GM12878 (cell line): ENCODE results near the gene OIT3. TPM values are rescaled to one million over a fixed set of nuclear protein-coding genes. Genes with fewer than 3 reads are reported as not detected.

ENCODE experiments used
- ATAC-seq: fragments of 200-7000 bp; cut with Tn5 transposase; 3 replicates; pipeline ENCODE4 v1.9.1; 2020; ENCODE audit warnings: mild to moderate bottlenecking, moderate library complexity
- BruUV-seq: library from RNA; stranded (reverse); fragments of 400-500 nt; replicated peaks from 2 replicates; lab custom pipeline; 2021; lab: Mats Ljungman, UMichigan
- CTCF ChIA-PET: fragments of 300-600 bp; sonication (Branson Sonifier 250); formaldehyde crosslinking; extraction: SDS; loops from one replicate; lab custom pipeline; 2021; ENCODE audit warnings: inconsistent platforms; lab: Yijun Ruan, JAX
- POLR2A ChIA-PET: fragments of 350-600 bp; formaldehyde crosslinking; extraction: SDS; loops from one replicate; lab custom pipeline; 2021; ENCODE audit warnings: inconsistent platforms; lab: Charles Lee
- RAD21 ChIA-PET: fragments of 300-600 bp; sonication (Branson Sonifier 250); formaldehyde crosslinking; loops from one replicate; lab custom pipeline; 2023; ENCODE audit warnings: antibody characterized with exemption; ENCODE audit not compliant: unreplicated experiment; lab: Charles Lee
- SMC1A ChIA-PET: fragments of 300-600 bp; sonication (Branson Sonifier 250); formaldehyde crosslinking; loops from one replicate; lab custom pipeline; 2023; ENCODE audit not compliant: unreplicated experiment, uncharacterized antibody; lab: Charles Lee
- DNase-seq: peaks from one replicate; pipeline ENCODE4 v3.0.0-alpha.2; 2011; ENCODE audit warnings: low read depth, low spot score
- FAIRE-seq: peaks from 3 replicates; lab custom pipeline; 2011; peaks lifted over from hg19 to GRCh38; lab: Jason Lieb, UNC
- H2AFZ ChIP-seq: 2 replicates; pipeline ENCODE4 v1.6.0; 2011; ENCODE audit warnings: low read depth, low read length, control low read depth; ENCODE audit not compliant: control insufficient read depth
- H3K27ac ChIP-seq: 2 replicates; pipeline ENCODE4 v1.5.1; 2011; ENCODE audit warnings: control low read depth; ENCODE audit not compliant: control insufficient read depth, insufficient read depth
- H3K27me3 ChIP-seq, 2 experiments: replicated peaks in 1 of 2; 2 replicates each; pipeline versions ENCODE4 v1.6.0 to v1.6.1; 2011; ENCODE audit warnings: low read length in 1 of 2; ENCODE audit not compliant: control insufficient read depth in 2 of 2, insufficient read depth in 2 of 2
- H3K36me3 ChIP-seq, 2 experiments: 2 replicates each; pipeline ENCODE4 v1.5.1; 2011; ENCODE audit warnings: low read length in 1 of 2; ENCODE audit not compliant: control insufficient read depth in 2 of 2, insufficient read depth in 2 of 2
- H3K4me1 ChIP-seq: 2 replicates; pipeline ENCODE4 v1.6.1; 2011; ENCODE audit warnings: mild to moderate bottlenecking, low read length, moderate library complexity, mixed read lengths; ENCODE audit not compliant: control insufficient read depth, insufficient read depth
- H3K4me2 ChIP-seq: 2 replicates; pipeline ENCODE4 v1.6.0; 2011; ENCODE audit warnings: control low read depth; ENCODE audit not compliant: control insufficient read depth, insufficient read depth
- H3K4me3 ChIP-seq: fragments of 200-600 bp; sonication (generic); 2 replicates; pipeline ENCODE4 v1.5.1; 2016
- H3K79me2 ChIP-seq: 2 replicates; pipeline ENCODE4 v1.6.0; 2011; ENCODE audit warnings: low read length; ENCODE audit not compliant: control insufficient read depth, insufficient read depth
- H3K9ac ChIP-seq: 2 replicates; pipeline ENCODE4 v1.8.0; 2011; ENCODE audit warnings: low read length, control low read depth, mixed read lengths; ENCODE audit not compliant: control insufficient read depth, insufficient read depth
- H3K9me3 ChIP-seq: replicated peaks from 3 replicates; pipeline ENCODE4 v1.5.1; 2011; ENCODE audit warnings: mild to moderate bottlenecking, low read length; ENCODE audit not compliant: control insufficient read depth, insufficient read depth
- H4K20me1 ChIP-seq: 2 replicates; pipeline ENCODE4 v1.6.0; 2011; ENCODE audit not compliant: control insufficient read depth, insufficient read depth
- E4F1 ChIP-seq: fragments of 450-650 bp; IDR thresholded peaks from 2 replicates; pipeline ENCODE4 v1.6.1; 2018; ENCODE audit warnings: borderline replicate concordance, mild to moderate bottlenecking; ENCODE audit not compliant: partially characterized antibody
- ESRRA ChIP-seq: IDR thresholded peaks from 2 replicates; pipeline ENCODE4 v1.6.1; 2012; ENCODE audit warnings: mild to moderate bottlenecking, low read length, improper control_type of control experiment
- PKNOX1 ChIP-seq: fragments of 450-650 bp; IDR thresholded peaks from 2 replicates; pipeline ENCODE4 v1.6.1; 2016; ENCODE audit warnings: mild to moderate bottlenecking
- SMC3 ChIP-seq: IDR thresholded peaks from 2 replicates; pipeline ENCODE4 v1.6.1; 2011; ENCODE audit warnings: low read length, improper control_type of control experiment, borderline replicate concordance
- SUPT20H ChIP-seq: IDR thresholded peaks from 2 replicates; pipeline ENCODE4 v1.6.1; 2011; ENCODE audit warnings: low read depth, mild to moderate bottlenecking, low read length, moderate library complexity, borderline replicate concordance; ENCODE audit not compliant: control insufficient read depth
- YBX1 ChIP-seq: fragments of 450-650 bp; IDR thresholded peaks from 2 replicates; pipeline ENCODE4 v1.6.1; 2016; ENCODE audit warnings: antibody characterized with exemption
- WGBS: methylation state at CpG from one replicate; pipeline ENCODE4 v1.1.6; 2016; ENCODE audit warnings: low lambda C conversion rate; ENCODE audit not compliant: insufficient replicate concordance, insufficient coverage; ENCODE audit errors: missing lambda C conversion rate; 5-methylcytosine and 5-hydroxymethylcytosine counted together
- in situ Hi-C: fragments of 300-500 bp; cut with MboI; formaldehyde crosslinking; loops from 9 replicates; pipeline ENCODE4 v1.14.3; 2018; ENCODE audit warnings: mixed read lengths
- intact Hi-C: fragments of 100-400 bp; cut with micrococcal nuclease; formaldehyde crosslinking; loops from one replicate; pipeline ENCODE4 v1.14.2; 2022; ENCODE audit not compliant: unreplicated experiment
- polyA plus RNA-seq, 11 experiments: library from polyadenylated mRNA; depleted of rRNA in 4 of 11; unstranded in 6 of 11; stranded (reverse) in 5 of 11; fragments of >200 nt; fragmentation: Nextera tagmentation in 4 of 11; fragmentation: Illumina TruSeq in 1 of 11; extraction: Ambion mirVana in 4 of 11; extraction: Trizol in 1 of 11; gene quantifications; 1 replicate in 1 of 11; 2 replicates in 10 of 11; pipeline versions ENCODE4 v1.2.1 to v1.2.3, GENCODE V29; 2011 to 2016; ENCODE audit warnings: inconsistent platforms in 2 of 11, missing spikeins in 2 of 11, low read depth in 1 of 11
- total RNA-seq, 4 experiments: library from RNA; depleted of rRNA in 3 of 4; stranded (reverse); fragments of >200 nt in 3 of 4; fragmentation: Illumina TruSeq in 1 of 4; extraction: Trizol in 1 of 4; gene quantifications; 2 replicates each; pipeline versions ENCODE4 v1.2.1 to v1.2.3, GENCODE V29; 2013 to 2021

The OIT3 gene
- total and polyA plus RNA-seq, 10 of the 15 experiments (the other 5 are each of a cell fraction or from before 2014, with no cell fraction given): not detected

- H3K4me1 ChIP-seq: no peaks in the 10 kb centered on the region
- no peaks in the 10 kb centered on the region for H4K20me1 ChIP-seq
- TF ChIP-seq YBX1 (no peak), SUPT20H (no peak), ESRRA (no peak), PKNOX1 (no peak), SMC3 (no peak), E4F1 (no peak)
- in situ Hi-C loops: no loop called here
- H3K27ac ChIP-seq: no peak overlapping the region
- DNase-seq (no peak), FAIRE-seq (no peak), ATAC-seq (no peak)
- ChIA-PET CTCF (interaction anchor here (1.1 kb wide), 1 partner anchor 17 kb away, joined by 5 read pairs; no protein-coding TSS in a partner anchor), SMC1A (no interaction called here), POLR2A (no interaction called here), RAD21 (no interaction called here)
- no peak overlapping the region for H2AFZ ChIP-seq
- H3K9me3 ChIP-seq: no peaks in the 10 kb centered on the region
- WGBS: 57% methylated on average over 3 of the region's 3 CpGs
- BruUV-seq: no TSS peak
- no peak overlapping the region for H3K4me2 ChIP-seq
- H3K36me3 ChIP-seq: no peaks in the 10 kb centered on the region
- no peaks in the 10 kb centered on the region for H3K79me2 ChIP-seq
- intact Hi-C loops: no loop called here
- no peak overlapping the region for H3K9ac ChIP-seq
- no peak overlapping the region for H3K4me3 ChIP-seq
- no peaks in the 10 kb centered on the region for H3K27me3 ChIP-seq
Measured at GRCh38 chr10:72925951-72926465, 32.5 kb downstream of the OIT3 start.
